ENCODE results near the gene PCBP1. TPM values are rescaled to one million over a fixed set of nuclear protein-coding genes. Genes with fewer than 3 reads are reported as not detected.
"Not testable (repeated sequence)": the region's sequence is repeated elsewhere in the genome, so short reads cannot be mapped to it uniquely, and the experiment has no call there.

PCBP1 gene
- total RNA-seq, 1 donor, result 55.7 TPM

DNA sequence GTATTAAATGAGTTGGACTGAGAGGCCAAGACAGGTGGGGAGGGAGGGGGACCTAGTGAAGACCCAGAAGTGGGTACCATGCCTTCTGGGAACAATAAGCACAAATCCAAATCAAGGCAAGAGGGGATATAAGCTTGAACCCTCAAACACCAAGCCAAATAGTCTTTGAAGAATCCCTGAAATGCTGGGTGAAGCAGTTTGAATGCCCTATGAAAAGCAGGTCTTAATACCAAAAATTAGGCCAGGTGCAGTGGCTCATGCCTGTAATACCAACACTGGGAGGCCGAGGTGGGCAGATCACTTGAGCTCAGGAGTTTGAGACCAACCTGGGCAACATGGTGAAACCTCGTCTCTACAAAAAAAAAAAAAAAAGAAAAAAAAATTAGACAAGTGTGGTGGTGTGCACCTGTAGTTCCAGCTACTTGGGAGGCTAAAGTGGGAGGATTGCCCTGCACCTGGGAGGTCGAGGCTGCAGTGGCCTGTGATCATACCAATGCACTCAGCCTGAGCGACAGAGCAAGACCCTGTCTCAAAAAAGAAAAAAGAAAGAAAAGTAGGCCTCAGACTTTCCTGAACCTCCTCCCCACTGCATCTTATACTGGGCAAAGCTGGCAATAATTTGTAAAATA, 3.5 kb downstream of the PCBP1 start:
- Histone ChIP-seq H3K27me3 (ENCODE audit: insufficient read depth, low read length) (no peaks in the 10 kb centered on the region), H4K20me1 (ENCODE audit: insufficient read depth, low read length) (peaks cover 8% of the 10 kb centered on the region), H3K36me3 (ENCODE audit: insufficient read depth, low read length) (peaks cover 9% of the 10 kb centered on the region), H2AFZ (ENCODE audit: low read length) (no peak overlapping the region), H3K27ac (ENCODE audit: low read depth, low read length) (peak overlapping the region; percentile 5), H3K9me3 (ENCODE audit: low read depth, low read length) (no peaks in the 10 kb centered on the region), H3K4me2 (ENCODE audit: insufficient read depth, low read length) (no peak overlapping the region), H3K4me3 (ENCODE audit: insufficient read depth, low read length) (no peak overlapping the region), H3K79me2 (ENCODE audit: insufficient read depth, low read length) (peaks cover 25% of the 10 kb centered on the region), H3K4me1 (ENCODE audit: insufficient read depth, low read length) (peaks cover 42% of the 10 kb centered on the region)
- TF ChIP-seq CTCF (IDR thresholded peaks at IDR 0.05; ENCODE audit: extremely low read depth, low read depth, low read length), result no peak
- no peak for DNase-seq (ENCODE audit: insufficient read length, low spot score, missing footprints)

- Histone ChIP-seq H3K4me1 (ENCODE audit: insufficient read depth, low read length) (peaks cover 37% of the 10 kb centered on the region), H3K27me3 (ENCODE audit: insufficient read depth, low read length) (no peaks in the 10 kb centered on the region), H4K20me1 (ENCODE audit: insufficient read depth, low read length) (peaks cover 8% of the 10 kb centered on the region), H3K36me3 (ENCODE audit: insufficient read depth, low read length) (peaks cover 9% of the 10 kb centered on the region), H3K27ac (ENCODE audit: low read depth, low read length) (no peak overlapping the region), H3K4me2 (ENCODE audit: insufficient read depth, low read length) (no peak overlapping the region), H3K79me2 (ENCODE audit: insufficient read depth, low read length) (peaks cover 25% of the 10 kb centered on the region), H2AFZ (ENCODE audit: low read length) (no peak overlapping the region), H3K4me3 (ENCODE audit: insufficient read depth, low read length) (no peak overlapping the region), H3K9me3 (ENCODE audit: low read depth, low read length) (no peaks in the 10 kb centered on the region)
- DNase-seq (ENCODE audit: insufficient read length, low spot score, missing footprints), result no peak
- no peak for TF ChIP-seq CTCF (IDR thresholded peaks at IDR 0.05; ENCODE audit: extremely low read depth, low read depth, low read length)
These were observed 4.1 kb downstream of the PCBP1 start for GRCh38 chr2:70091364-70091763.

- H3K27me3 ChIP-seq (ENCODE audit: insufficient read depth, low read length), result no peaks in the 10 kb centered on the region
- H3K36me3 ChIP-seq (ENCODE audit: insufficient read depth, low read length), result peaks cover 9% of the 10 kb centered on the region
- H3K79me2 ChIP-seq (ENCODE audit: insufficient read depth, low read length), result peaks cover 25% of the 10 kb centered on the region
- H3K27ac ChIP-seq (ENCODE audit: low read depth, low read length), result no peak overlapping the region
- H2AFZ ChIP-seq (ENCODE audit: low read length), result no peak overlapping the region
- DNase-seq (ENCODE audit: insufficient read length, low spot score, missing footprints), result no peak
- no peak for TF ChIP-seq CTCF (IDR thresholded peaks at IDR 0.05; ENCODE audit: extremely low read depth, low read depth, low read length)
- no peak overlapping the region for H3K4me3 ChIP-seq (ENCODE audit: insufficient read depth, low read length)
- no peaks in the 10 kb centered on the region for H3K9me3 ChIP-seq (ENCODE audit: low read depth, low read length)
- H3K4me1 ChIP-seq (ENCODE audit: insufficient read depth, low read length), result peaks cover 36% of the 10 kb centered on the region
- H4K20me1 ChIP-seq (ENCODE audit: insufficient read depth, low read length), result peaks cover 8% of the 10 kb centered on the region
- H3K4me2 ChIP-seq (ENCODE audit: insufficient read depth, low read length), result no peak overlapping the region
These were observed 4.5 kb downstream of the PCBP1 start for GRCh38 chr2:70091816-70092215.

DNA sequence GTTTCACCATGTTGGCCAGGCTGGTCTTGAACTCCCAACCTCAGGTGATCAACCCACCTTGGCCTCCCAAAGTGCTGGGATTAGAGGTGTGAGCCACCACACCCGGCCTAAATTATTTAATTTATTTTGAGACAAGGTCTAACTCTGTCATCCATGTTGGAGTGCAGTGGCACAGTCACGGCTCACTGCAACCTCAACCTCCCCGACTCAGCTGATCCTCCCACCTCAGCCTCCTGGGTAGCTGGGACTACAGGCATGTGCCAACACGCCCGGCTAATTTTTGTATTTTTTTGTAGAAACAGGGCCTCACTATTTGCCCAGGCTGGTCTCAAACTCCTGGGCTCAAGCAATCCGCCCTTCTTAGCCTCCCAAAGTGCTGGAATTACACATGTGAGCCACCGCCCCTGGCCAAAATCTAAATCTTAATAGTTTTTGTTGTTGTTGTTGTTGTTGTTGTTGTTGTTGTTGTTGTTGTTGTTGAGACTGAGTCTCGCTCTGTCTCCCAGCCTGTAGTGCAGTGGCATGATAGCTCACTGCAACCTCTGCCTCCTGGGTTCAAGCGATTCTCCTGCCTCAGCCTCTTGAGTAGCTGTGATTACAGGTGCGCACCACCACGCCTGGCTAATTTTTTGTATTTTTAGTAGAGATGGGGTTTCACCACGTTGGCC, 5.4 kb downstream of the PCBP1 start:
- H3K27ac ChIP-seq (ENCODE audit: low read depth, low read length); DNase-seq (ENCODE audit: insufficient read length, low spot score, missing footprints); H3K36me3 ChIP-seq (ENCODE audit: insufficient read depth, low read length); H4K20me1 ChIP-seq (ENCODE audit: insufficient read depth, low read length); H3K4me2 ChIP-seq (ENCODE audit: insufficient read depth, low read length); H3K27me3 ChIP-seq (ENCODE audit: insufficient read depth, low read length); H3K9me3 ChIP-seq (ENCODE audit: low read depth, low read length); H2AFZ ChIP-seq (ENCODE audit: low read length); H3K4me3 ChIP-seq (ENCODE audit: insufficient read depth, low read length): not testable (repeated sequence)
- Histone ChIP-seq H3K79me2 (ENCODE audit: insufficient read depth, low read length) (peaks cover 23% of the 10 kb centered on the region), H3K4me1 (ENCODE audit: insufficient read depth, low read length) (peaks cover 36% of the 10 kb centered on the region)
